GM12891 (cell line): Measurements from ENCODE around the gene RBM18.

Experiments used
- POLR2A ChIP-seq: IDR thresholded peaks from 2 replicates; pipeline ENCODE4 v1.6.1; 2011; ENCODE audit warnings: low read depth, low read length, control low read depth
- POLR2AphosphoS5 ChIP-seq: IDR thresholded peaks from 2 replicates; pipeline ENCODE4 v1.6.1; 2011; ENCODE audit warnings: low read depth, low read length, control low read depth
- SPI1 ChIP-seq: IDR thresholded peaks from 2 replicates; pipeline ENCODE4 v1.6.1; 2011; ENCODE audit warnings: low read depth, low read length, control low read depth
- TAF1 ChIP-seq: IDR thresholded peaks from 2 replicates; pipeline ENCODE4 v1.6.1; 2011; ENCODE audit warnings: low read depth, low read length, control low read depth

- TF ChIP-seq SPI1, result no peak
- TF ChIP-seq POLR2AphosphoS5, result no peak
- TF ChIP-seq POLR2A, result no peak
- TF ChIP-seq TAF1, result no peak
These were observed 41.2 kb downstream of the RBM18 start for GRCh38 chr9:122223435-122223834.
